OCI-LY3 (cell line): Measurements from ENCODE around the gene ELAVL2.

Experiments
- EZH2phosphoT487 ChIP-seq: fragments of 200-600 bp; shearing (Covaris generic); IDR thresholded peaks from 2 replicates; pipeline ENCODE4 v1.6.1; 2018; ENCODE audit warnings: antibody characterized with exemption, mixed run types, low read depth
- TF ChIP-seq, protein P1 (sequence below): fragments of 200-600, 300-600 bp; sonication (generic); IDR thresholded peaks from 2 replicates; pipeline ENCODE4 v1.5.1; 2014; ENCODE audit warnings: antibody characterized with exemption, low read length, low read depth

DNA sequence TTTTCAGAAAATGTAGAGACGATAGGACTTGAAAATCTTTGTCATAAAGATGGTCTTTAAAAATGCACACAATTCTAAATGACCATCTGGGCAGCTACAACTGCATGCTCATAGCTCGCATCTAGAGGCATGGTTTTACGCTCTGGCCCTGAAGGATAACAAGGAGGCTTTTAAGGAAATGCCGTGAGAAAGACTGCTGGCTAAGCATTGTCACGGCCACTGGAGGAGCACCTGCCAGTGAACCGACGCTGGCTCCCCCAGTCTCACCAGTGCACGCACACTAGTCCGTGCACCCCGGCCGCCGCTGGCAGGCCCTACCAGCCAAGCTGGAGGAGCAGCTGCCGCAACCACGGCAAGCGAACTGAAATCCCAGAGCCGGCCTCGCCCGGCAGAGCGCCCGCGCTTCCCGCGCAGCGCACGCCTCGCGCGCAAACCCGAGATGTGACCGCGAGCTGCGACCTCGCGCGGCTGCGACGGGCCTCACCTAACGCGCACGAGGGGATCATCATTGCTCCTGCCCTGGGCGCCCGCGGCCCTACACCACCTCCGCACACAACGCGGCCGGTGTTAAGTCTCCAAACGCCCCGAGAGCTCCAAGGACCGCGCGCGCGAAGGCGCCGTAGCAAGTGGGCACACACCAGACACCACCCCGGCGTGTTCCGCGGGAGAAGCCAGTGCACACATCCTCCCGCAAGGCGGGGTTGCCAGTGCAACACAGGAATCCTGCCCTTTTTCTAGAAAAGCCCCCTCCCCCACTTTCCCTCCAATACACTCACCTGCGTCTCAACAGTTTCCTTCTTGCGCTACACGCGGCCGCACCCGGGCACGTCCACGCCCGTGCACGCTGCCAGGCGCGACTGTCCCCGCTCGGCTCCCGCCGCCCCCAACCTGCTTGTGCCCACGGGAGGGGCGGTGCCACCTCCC lies 5.3 kb downstream of the ELAVL2 start:
- TF ChIP-seq, protein P1, sequence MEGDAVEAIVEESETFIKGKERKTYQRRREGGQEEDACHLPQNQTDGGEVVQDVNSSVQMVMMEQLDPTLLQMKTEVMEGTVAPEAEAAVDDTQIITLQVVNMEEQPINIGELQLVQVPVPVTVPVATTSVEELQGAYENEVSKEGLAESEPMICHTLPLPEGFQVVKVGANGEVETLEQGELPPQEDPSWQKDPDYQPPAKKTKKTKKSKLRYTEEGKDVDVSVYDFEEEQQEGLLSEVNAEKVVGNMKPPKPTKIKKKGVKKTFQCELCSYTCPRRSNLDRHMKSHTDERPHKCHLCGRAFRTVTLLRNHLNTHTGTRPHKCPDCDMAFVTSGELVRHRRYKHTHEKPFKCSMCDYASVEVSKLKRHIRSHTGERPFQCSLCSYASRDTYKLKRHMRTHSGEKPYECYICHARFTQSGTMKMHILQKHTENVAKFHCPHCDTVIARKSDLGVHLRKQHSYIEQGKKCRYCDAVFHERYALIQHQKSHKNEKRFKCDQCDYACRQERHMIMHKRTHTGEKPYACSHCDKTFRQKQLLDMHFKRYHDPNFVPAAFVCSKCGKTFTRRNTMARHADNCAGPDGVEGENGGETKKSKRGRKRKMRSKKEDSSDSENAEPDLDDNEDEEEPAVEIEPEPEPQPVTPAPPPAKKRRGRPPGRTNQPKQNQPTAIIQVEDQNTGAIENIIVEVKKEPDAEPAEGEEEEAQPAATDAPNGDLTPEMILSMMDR, result no peak
- no peak for TF ChIP-seq EZH2phosphoT487
